HG02588 (cell line): ENCODE results near the gene CSNK1E.
"Not testable (repeated sequence)": the region's sequence is repeated elsewhere in the genome, so short reads cannot be mapped to it uniquely, and the experiment has no call there.

Source experiments
- ATAC-seq: cut with Tn5 transposase; IDR thresholded peaks from one replicate; pipeline ENCODE4 v1.9.1; 2021; ENCODE audit warnings: mild to moderate bottlenecking, moderate library complexity; ENCODE audit not compliant: unreplicated experiment

The CSNK1E gene

DNA sequence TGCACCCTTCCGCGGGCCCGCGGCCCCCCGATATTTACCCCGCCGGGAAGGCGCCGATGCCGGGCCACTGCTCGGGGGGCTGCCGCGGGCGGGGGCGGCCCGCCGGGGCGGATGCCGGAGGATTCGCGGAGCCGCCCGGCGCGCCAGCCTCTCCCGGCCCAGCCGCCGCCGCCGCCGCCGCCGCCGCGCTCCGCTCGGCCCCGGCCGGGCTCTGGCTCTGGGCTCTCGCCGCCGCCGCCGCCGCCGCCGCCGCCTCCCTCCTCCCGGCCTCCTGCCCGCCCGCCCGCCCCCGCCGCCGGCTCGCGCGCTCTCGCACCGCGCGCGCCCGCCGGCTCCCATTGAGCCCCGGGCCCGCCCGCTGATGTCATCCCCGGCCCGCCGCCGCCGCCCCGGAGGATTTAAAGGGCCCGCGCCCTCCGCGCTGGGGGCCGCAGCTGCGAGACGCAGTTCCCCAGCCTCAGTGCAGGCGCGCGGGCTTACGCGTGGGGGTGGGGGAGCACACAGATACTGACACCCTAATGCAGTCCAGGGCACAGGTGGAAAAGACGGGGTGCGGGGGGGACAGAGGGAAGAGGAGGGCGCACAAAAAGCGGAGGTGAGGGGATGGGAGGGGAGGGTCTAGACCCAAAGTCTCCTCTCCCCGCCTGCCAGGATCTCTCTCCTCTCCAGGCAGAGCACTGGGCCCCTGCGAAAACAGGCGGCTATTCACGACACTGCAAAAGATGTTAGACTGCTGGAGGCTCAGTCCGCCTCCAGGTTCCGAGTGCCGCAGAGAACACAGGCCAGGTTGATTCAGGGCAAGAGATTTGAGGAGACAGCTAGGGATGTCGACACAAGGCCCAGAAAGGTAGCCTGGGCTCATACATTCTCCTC, at the start of gene CSNK1E:
TSS of gene CSNK1E (minus strand) at position 312 of the 873 bp plus-strand sequence. CDS start 3,276 bp downstream, outside the sequence.
- ATAC-seq: peak; percentile 49

DNA sequence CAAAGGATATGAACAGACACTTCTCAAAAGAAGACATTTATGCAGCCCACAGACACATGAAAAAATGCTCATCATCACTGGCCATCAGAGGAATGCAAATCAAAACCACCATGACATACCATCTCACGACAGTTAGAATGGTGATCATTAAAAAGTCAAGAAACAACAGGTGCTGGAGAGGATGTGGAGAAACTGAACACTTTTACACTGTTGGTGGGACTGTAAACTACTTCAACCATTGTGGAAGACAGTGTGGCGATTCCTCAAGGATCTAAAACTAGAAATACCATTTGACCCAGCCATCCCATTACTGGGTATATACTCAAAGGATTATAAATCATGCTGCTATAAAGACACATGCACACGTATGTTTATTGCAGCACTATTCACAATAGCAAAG, 48.6 kb upstream of the CSNK1E start:
- not testable (repeated sequence) for ATAC-seq

DNA sequence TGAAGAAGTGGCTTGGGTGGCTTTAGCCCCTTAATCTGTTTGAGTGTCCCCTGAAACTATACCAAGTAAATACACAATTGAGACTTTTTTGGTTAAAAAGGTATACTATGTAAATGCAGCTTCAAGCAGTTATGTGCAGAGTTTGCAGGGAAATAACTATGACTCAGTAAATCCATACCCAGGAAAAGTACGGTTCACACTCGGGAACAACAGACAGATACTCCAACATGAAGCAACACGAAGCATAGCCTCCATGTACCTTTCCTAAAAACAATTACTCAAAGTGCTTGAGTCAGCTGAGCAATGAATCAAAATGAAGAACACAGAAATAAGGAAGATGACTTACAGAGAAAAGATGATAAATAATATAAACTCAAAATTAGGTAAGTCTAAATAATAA, 47.9 kb upstream of the CSNK1E start:
- ATAC-seq: not testable (repeated sequence)

DNA sequence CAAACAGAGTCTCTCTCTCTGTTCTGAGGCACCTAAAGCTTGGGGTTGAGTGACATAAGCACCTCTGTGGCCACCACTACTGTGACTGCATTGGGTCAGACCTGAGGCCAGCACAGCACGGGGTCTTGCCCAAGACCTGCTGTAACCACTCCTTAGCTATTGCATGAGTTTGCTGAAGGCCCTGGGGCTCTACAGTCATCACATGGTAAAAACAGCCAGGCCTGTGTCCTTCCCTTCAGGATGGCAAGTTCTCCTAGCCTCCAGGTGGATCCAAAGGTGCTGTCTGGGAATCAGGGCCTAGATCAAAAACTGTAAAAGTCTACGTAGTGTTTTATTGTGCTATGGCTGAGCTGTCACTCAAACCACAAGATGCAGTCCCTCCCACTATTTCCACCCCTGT, 43.3 kb upstream of the CSNK1E start:
- not testable (repeated sequence) for ATAC-seq

- ATAC-seq: not testable (repeated sequence)
Observed at GRCh38 chr22:38359817-38360216, 42.6 kb upstream of the CSNK1E start.

GRCh38 chr22:38357971-38358370, 40.7 kb upstream of the CSNK1E start:
- ATAC-seq: not testable (repeated sequence)

DNA sequence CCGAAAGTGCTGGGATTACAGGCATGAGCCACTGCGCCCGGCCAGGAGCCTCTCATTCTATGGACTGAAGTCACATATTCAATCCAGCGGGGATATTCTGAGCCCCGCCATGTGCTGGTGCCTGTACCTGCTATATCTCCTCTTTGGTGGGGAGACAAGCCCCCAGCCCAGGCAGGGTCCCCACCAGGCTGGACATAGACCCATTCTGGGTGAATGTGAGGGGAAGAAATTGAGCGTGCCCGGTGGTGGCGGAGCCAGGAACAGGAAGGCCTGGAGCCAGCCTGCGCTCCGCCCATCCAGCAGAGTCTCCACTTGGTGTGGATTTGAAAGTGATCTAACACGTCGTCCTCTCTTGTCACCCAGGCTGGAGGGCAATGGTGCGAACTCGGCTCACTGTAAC, 38.0 kb upstream of the CSNK1E start:
- no peak for ATAC-seq

GRCh38 chr22:38353701-38354100, 36.5 kb upstream of the CSNK1E start:
- no peak for ATAC-seq

DNA sequence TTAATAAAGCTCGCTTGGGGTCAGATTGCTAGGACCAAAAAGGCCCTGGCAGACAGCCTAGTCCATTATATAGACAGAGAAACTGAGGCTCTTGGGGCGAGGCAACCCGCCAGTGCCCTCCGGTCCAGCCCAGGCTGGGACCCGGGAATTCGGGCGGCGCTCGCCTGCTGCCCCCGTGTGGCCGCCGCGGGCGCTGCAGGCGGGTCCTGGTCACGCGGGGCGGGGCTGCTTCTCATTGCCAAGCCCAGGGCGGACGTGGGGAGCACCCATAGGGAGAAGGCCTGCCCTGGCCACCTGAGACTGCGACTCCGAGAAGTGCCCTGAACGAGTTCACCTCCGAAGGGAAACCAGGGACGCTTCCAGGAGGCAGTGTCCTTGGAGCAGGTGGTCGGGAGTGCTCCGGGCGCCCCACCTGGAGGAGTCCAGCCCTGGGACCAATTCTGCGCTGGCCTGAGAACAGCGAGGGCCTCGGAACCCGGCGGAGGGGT, 36.0 kb upstream of the CSNK1E start:
- ATAC-seq: no peak

DNA sequence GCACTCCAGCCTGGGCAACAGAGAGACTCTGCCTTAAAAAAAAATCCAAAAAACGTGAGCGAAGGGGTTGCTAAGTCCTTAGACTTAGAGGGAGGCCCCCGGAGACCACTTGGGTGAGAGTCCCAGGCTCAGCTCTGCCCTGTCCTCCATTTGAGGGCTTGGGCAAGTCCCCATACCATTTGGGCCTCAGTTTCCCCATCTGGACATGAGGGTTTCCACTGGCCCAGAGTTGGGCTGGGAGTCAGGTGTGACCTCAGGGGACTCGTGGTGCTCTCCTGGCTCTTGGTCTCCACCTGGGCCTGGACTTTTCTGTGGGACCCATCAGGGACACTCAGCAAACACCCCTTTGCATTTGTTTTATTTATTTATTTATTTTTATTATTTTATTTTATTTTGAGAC, 35.2 kb upstream of the CSNK1E start:
- ATAC-seq: no peak

- ATAC-seq: no peak
Observed at GRCh38 chr22:38350444-38351359, 33.5 kb upstream of the CSNK1E start.

GRCh38 chr22:38348751-38349496, 31.7 kb upstream of the CSNK1E start:
- ATAC-seq: no peak

DNA sequence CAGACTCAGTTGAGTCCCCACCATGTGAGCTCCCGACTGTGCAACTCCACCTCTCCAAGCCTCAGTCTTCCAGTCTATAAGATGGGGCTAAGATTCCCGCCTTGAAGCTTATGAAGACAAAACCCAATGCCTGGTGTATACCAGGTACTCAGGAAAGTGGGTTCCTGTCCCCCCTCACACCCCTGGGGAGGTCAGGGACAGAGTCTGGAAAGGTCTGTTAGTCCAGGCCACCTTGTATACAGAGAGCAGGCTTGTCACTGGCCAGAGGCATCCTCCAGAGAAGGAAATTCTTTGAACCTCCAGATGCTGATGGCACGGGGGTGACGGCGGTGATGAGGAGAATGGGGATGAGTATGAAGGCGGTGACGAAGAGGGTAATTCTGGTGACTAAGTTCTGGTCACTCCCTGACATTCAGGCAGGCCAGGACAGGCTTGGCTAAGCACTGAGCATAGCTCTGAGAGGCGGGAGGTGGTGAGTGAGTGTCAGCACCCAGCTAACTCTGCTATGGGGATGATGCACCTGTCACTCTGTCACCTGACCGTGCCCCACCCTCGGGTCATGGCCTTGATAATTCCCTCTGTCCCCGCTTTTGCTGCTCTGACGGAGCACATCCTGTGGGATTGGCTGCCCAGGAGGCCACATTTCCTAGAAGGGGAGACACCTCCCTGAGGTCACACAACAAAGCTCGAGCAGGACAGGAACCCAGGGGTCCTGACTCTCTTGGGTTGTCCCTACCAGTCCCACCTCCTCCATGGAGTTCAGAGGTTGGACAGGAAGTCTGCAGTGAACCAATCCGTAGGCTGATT, 30.9 kb upstream of the CSNK1E start:
- ATAC-seq: no peak

- no peak for ATAC-seq
Observed at GRCh38 chr22:38347181-38347943, 30.1 kb upstream of the CSNK1E start.

DNA sequence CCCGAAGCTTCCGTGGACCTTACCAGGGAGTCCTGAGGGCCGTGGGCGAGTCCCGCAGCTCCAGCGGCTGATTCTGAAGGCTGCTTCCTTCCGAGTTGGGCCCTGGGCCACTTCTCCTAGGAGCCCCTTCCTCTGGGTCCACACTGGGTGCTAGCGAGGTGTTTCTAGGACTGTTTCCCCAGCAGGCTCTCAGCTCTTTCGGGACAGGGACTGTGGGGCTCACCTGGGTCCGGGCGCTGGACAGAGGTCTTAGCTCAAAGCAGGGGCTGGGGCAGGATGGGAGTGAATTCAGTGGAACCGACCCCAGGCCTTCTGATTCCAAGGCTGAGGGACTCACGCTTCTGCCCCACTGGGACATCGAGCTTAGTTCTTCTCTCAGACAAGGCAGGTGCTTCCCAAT, 29.3 kb upstream of the CSNK1E start:
- no peak for ATAC-seq

GRCh38 chr22:38345782-38346181, 28.5 kb upstream of the CSNK1E start:
- ATAC-seq: no peak

DNA sequence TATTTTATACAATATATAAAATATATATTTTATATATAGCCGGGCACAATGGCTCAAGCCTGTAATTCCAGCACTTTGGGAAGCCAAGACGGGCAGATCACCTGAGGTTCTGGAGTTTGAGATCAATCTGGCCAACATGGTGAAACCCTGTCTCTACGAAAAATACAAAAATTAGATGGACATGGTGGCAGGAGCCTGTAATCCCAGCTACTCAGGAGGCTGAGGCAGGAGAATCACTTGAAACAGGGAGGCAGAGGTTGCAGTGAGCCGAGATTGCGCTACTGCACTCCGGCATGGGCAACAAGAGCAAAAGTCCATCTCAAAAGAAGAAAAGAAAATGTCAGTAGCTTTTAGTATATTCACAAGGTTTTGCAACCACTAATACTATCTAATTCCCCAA, 22.7 kb upstream of the CSNK1E start:
- ATAC-seq: not testable (repeated sequence)

DNA sequence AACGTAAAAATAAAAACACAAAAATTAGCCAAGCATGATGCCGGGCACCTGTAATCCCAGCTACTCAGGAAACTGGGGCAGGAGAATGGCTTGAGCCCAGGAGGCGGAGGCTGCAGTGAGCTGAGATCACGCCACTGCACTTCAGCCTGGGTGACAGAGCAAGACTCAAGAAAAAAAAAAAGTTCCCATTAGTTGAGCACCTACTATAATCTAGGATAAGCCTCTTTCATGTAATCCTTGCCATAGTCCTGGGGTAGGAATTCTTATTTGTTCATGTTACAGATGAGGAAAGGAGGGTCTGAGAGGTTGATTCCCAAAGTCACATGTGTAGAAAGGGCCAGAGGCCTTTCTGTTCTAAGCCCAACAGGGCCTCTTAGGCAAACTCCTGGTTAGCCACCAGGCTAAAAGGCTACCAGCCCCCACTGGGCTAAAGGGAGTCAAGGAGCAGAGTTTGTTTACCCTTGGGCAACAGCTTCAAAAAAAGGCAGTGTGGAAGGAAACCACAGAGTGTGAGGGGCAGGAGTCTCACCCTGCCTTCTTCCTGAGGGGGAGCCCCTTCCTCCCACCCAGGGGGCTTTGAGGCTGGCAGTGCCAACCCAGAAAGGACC, 21.6 kb upstream of the CSNK1E start:
- ATAC-seq: no peak

DNA sequence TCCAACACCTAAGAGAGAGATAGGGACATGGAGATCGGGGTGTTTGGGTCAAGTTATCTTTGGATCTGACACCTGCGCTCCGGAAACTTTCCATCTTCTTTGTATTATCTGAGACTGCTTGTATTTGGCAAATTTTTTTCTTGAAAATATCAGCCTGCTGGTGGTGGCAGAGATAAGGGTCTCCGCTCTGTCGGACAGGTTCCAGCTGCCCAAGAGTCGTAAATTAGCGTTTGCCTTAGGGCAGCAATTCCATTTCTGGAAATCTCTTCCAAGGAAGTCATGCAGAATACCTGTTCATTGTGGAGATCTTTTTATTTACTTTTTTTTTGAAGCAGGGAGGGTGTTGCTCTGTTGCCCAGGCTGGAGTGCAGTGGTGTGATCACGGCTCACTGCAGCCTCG, 19.5 kb upstream of the CSNK1E start:
- no peak for ATAC-seq
